SK-N-MC (cell line): ENCODE measurements around the gene KRTAP5-10.

Experiments used
- EZH2 ChIP-seq: fragments of 200-600 bp; sonication (generic); IDR thresholded peaks from one replicate; pipeline ENCODE4 v1.6.1; 2017; ENCODE audit warnings: antibody characterized with exemption
- POLR2AphosphoS5 ChIP-seq: IDR thresholded peaks from 2 replicates; pipeline ENCODE4 v1.6.1; 2012; ENCODE audit warnings: mild to moderate bottlenecking, low read depth, low read length, borderline replicate concordance

GRCh38 chr11:71577469-71578004 lies 12.2 kb downstream of the KRTAP5-10 start:
- TF ChIP-seq EZH2: no peak
- TF ChIP-seq POLR2AphosphoS5: no peak
